ENCODE results near the gene ZNF366. TPM values are rescaled to one million over a fixed set of nuclear protein-coding genes. Genes with fewer than 3 reads are reported as not detected.

The ZNF366 gene
- total RNA-seq, 1 experiment from 2014 or later = 0.17 TPM

DNA sequence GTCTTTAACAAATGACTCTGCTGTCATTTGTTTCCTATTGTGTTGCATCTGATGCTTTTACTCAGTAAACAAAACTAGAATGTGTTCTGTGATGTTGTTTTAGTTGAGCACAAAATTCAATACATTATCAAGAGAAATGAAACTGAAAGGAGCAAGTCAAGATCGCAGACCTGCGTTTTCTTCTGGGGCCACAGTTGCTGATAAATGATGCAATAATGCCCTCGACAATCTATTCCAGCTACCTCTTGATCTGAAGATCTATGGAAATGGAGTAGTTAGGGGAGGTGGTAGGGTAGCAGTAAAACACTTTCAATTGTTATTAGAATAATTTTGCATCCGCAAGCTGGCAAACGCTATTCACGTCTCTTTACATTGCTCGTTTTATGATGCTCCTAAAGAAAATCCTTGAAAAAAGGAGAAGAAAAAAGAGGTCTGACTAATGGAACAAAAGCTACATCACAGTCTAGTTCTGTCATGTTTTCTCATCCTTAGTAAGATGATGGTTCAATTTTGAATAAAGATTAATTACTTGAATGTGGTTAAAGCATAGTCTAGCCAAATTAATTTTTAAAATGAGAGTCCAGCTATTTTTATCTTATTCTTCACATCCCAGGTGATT, 1.6 kb downstream of the ZNF366 start:
- intact Hi-C loops (cut with micrococcal nuclease; ENCODE audit: unreplicated experiment) = loop anchor here (2.0 kb wide), 1 partner anchor 35 kb away; no protein-coding TSS in a partner anchor
- H3K4me3 ChIP-seq = no peak overlapping the region
- peaks cover 5% of the 10 kb centered on the region; the same call in 1 of the 2 replicates for H3K36me3 ChIP-seq (ENCODE audit: low read depth)
- no peaks in the 10 kb centered on the region for H4K20me1 ChIP-seq (ENCODE audit: insufficient read depth)
- peaks cover 20% of the 10 kb centered on the region; the same call in 1 of the 2 replicates for H3K9me3 ChIP-seq (ENCODE audit: insufficient read depth, low read depth)
- TF ChIP-seq EZH2 (IDR thresholded peaks at IDR 0.05; ENCODE audit: low read depth) = no peak
- TF ChIP-seq, protein P1, sequence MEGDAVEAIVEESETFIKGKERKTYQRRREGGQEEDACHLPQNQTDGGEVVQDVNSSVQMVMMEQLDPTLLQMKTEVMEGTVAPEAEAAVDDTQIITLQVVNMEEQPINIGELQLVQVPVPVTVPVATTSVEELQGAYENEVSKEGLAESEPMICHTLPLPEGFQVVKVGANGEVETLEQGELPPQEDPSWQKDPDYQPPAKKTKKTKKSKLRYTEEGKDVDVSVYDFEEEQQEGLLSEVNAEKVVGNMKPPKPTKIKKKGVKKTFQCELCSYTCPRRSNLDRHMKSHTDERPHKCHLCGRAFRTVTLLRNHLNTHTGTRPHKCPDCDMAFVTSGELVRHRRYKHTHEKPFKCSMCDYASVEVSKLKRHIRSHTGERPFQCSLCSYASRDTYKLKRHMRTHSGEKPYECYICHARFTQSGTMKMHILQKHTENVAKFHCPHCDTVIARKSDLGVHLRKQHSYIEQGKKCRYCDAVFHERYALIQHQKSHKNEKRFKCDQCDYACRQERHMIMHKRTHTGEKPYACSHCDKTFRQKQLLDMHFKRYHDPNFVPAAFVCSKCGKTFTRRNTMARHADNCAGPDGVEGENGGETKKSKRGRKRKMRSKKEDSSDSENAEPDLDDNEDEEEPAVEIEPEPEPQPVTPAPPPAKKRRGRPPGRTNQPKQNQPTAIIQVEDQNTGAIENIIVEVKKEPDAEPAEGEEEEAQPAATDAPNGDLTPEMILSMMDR (conservative IDR thresholded peaks at IDR 0.05) = no peak
- DNase-seq = no peak
- no peaks in the 10 kb centered on the region for H3K9me2 ChIP-seq (ENCODE audit: insufficient read depth)
- POLR2A ChIA-PET (ENCODE audit: unreplicated experiment) = no interaction called here
- H3K27me3 ChIP-seq (ENCODE audit: insufficient read depth, low read depth) = no peaks in the 10 kb centered on the region
- BruUV-seq (replicated peaks) = no TSS peak
- H3K4me1 ChIP-seq (replicated peaks; ENCODE audit: insufficient read depth) = peaks cover 38% of the 10 kb centered on the region
- no peak overlapping the region; the same call in 1 of the 2 replicates for H2AFZ ChIP-seq
- H3K27ac ChIP-seq = peak overlapping the region; percentile 91
- CTCF ChIA-PET = no interaction called here
- peak overlapping the region; percentile 70 for H3K4me2 ChIP-seq
- peaks cover 15% of the 10 kb centered on the region for H3F3A ChIP-seq (ENCODE audit: insufficient read depth, low read depth)
- H3K79me2 ChIP-seq (ENCODE audit: low read depth) = no peaks in the 10 kb centered on the region

DNA sequence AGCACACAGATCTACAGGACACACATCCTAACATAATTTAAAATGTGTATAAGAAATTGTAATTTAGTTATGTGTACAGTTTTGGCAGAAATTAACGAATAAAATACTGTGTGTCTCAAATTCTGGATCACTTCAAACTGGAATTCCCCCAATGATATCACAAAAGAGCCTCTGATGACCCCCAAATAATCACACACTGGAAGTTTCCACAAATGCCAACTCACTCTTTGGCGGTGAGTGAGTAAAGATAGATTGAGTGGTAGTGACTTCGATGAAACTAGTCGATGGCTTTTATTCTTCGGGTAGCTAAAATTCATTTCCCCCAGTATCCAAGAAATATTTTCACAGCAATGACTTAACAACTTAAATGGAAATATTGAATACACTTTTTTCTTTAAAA, 2.2 kb downstream of the ZNF366 start:
- Histone ChIP-seq H3K9me2 (ENCODE audit: insufficient read depth) (no peaks in the 10 kb centered on the region), H3F3A (ENCODE audit: insufficient read depth, low read depth) (peaks cover 15% of the 10 kb centered on the region), H3K4me1 (replicated peaks; ENCODE audit: insufficient read depth) (peaks cover 38% of the 10 kb centered on the region), H3K27me3 (ENCODE audit: insufficient read depth, low read depth) (no peaks in the 10 kb centered on the region), H3K4me3 (peak overlapping the region; percentile 34; the same call in 1 of the 2 replicates), H2AFZ (peak overlapping the region; percentile 70), H3K9me3 (ENCODE audit: insufficient read depth, low read depth) (peaks cover 20% of the 10 kb centered on the region; the same call in 1 of the 2 replicates), H3K36me3 (ENCODE audit: low read depth) (peaks cover 5% of the 10 kb centered on the region; the same call in 1 of the 2 replicates), H4K20me1 (ENCODE audit: insufficient read depth) (no peaks in the 10 kb centered on the region), H3K27ac (peak overlapping the region; percentile 91), H3K4me2 (peak overlapping the region; percentile 70), H3K79me2 (ENCODE audit: low read depth) (no peaks in the 10 kb centered on the region)
- POLR2A ChIA-PET (ENCODE audit: unreplicated experiment) = interaction anchor here (0.5 kb wide), 1 partner anchor 52 kb away, joined by 7 read pairs; no protein-coding TSS in a partner anchor
- CTCF ChIA-PET = interaction anchor here (1.3 kb wide), 1 partner anchor 19 kb away, joined by 4 read pairs; no protein-coding TSS in a partner anchor
- DNase-seq = no peak
- intact Hi-C loops (cut with micrococcal nuclease; ENCODE audit: unreplicated experiment) = loop anchor here (2.0 kb wide), 1 partner anchor 34 kb away; no protein-coding TSS in a partner anchor
- TF ChIP-seq, protein P1 (conservative IDR thresholded peaks at IDR 0.05) = no peak
- TF ChIP-seq EZH2 (IDR thresholded peaks at IDR 0.05; ENCODE audit: low read depth) = no peak
- no TSS peak for BruUV-seq (replicated peaks)

DNA sequence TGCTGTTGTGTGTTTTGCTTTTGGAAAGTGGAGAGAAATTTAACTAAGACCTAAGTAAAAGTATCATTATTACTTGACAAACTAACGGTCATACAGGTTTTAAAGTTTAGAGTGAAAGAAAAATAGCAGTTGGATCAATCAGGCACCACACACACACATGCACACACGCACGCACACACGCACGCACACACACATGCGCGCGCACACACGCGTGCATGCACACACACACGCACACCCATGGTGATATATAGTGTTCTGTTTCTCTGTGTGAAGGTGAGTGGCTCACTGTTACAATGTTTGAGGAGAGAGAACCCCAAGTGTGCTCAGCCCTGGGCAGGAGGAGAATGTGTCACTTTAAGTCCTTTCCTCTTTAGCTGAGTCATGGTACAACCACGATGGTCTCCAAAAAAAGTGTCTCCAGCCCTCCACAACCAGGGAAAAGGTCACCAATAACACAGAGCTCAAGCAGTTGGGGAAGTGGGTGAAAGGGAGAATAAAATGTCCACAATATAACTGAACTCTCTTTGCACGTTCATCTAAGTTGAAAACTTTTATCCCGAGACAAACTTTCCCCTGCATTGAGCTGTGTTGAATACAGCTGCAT, 3.2 kb downstream of the ZNF366 start:
- ChIA-PET POLR2A (ENCODE audit: unreplicated experiment) (interaction anchor here (0.6 to 0.7 kb wide), 4 partner anchors 20 to 377 kb away, joined by 4 to 6 read pairs (median 4); no protein-coding TSS in a partner anchor), CTCF (interaction anchor here (1.3 kb wide), 1 partner anchor 20 kb away, joined by 4 read pairs; no protein-coding TSS in a partner anchor)
- H3K27me3 ChIP-seq (ENCODE audit: insufficient read depth, low read depth) = no peaks in the 10 kb centered on the region
- DNase-seq = peak; percentile 51 to 91
- H3K4me1 ChIP-seq (replicated peaks; ENCODE audit: insufficient read depth) = peaks cover 38% of the 10 kb centered on the region
- no peak for TF ChIP-seq EZH2 (IDR thresholded peaks at IDR 0.05; ENCODE audit: low read depth)
- TF ChIP-seq, protein P1 (conservative IDR thresholded peaks at IDR 0.05) = no peak
- H4K20me1 ChIP-seq (ENCODE audit: insufficient read depth) = no peaks in the 10 kb centered on the region
- H3K27ac ChIP-seq = peak overlapping the region; percentile 91
- intact Hi-C loops (cut with micrococcal nuclease; ENCODE audit: unreplicated experiment) = loop anchor here (2.0 kb wide), 1 partner anchor 33 kb away; no protein-coding TSS in a partner anchor
- peaks cover 15% of the 10 kb centered on the region for H3F3A ChIP-seq (ENCODE audit: insufficient read depth, low read depth)
- peak overlapping the region; percentile 70 for H3K4me2 ChIP-seq
- no peaks in the 10 kb centered on the region for H3K9me2 ChIP-seq (ENCODE audit: insufficient read depth)
- peaks cover 20% of the 10 kb centered on the region; the same call in 1 of the 2 replicates for H3K9me3 ChIP-seq (ENCODE audit: insufficient read depth, low read depth)
- peaks cover 5% of the 10 kb centered on the region; the same call in 1 of the 2 replicates for H3K36me3 ChIP-seq (ENCODE audit: low read depth)
- peak overlapping the region; percentile 34; the same call in 1 of the 2 replicates for H3K4me3 ChIP-seq
- BruUV-seq (replicated peaks) = no TSS peak
- peak overlapping the region; percentile 70; the same call in 1 of the 2 replicates for H2AFZ ChIP-seq
- H3K79me2 ChIP-seq (ENCODE audit: low read depth) = no peaks in the 10 kb centered on the region
